CD4-positive, alpha-beta T cell treated with Interleukin-17A for 4 hours (primary cell): ENCODE results near the gene NUDT22.
"Not testable (repeated sequence)": the region's sequence is repeated elsewhere in the genome, so short reads cannot be mapped to it uniquely, and the experiment has no call there.

ENCODE experiments used
- DNase-seq: peaks from one replicate; pipeline ENCODE4 v3.0.0-alpha.2; 2020; ENCODE audit warnings: mixed read lengths

The NUDT22 gene

DNA sequence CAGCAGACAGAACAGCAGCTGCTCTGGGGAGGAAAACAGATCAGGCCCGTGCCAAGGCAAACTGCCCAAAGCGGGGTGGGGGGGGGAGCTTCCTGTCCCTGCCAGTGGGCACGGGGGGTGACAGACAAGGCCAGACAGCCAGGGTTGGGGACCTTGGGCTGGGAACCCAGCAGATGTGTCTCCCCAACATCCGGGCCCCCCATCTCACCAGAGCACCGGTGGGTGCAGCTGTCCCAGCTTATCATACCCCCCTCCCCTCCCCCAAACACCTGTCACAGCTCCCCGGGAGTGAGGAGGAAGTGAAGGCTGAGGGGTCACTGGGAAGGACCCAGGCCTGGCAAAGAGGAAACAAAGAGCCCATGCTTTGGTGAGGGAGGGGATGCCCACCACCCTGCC lies 19.3 kb downstream of the NUDT22 start:
- DNase-seq = peak; percentile 84

DNA sequence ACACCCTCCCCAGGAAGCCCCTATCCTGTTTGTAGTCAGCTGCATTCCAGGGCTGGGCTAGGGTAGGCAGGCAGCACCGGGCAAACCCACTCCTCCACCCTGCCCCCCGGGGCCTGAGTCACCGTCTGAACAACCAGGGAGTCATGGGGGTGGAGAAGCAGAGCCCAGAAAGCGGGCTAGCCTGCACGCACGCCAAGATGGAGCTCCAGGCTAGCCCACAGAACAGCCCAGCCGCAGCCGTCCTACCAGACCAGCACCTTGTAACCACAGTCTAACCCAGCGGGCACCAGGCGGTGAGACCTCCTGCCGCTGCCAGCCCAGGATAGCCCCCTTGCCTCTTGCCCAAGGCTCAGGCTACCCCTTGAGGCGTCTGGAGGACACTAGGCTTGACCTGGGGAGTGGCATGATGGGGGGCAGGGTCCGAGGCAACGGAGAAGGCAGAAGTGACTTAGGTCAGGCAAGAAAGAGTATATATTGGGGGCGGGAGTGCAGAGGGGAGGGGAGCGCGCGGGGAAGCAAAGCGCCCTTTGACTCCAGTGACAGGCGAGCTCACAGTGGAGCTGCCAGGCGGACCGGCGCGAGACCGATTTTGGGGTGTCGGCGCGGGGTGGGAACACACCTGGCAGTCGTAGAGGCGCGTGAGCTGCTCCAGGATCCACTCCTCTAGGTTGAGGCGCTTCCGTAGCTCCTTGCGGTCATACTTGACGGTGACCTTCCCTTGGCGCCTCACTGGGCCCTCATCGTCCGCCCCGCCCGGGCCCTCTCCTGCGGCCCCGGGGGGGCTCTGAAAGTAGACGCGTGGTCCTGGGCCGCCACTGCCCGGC lies 19.9 kb downstream of the NUDT22 start:
- peak; percentile 91 for DNase-seq

DNA sequence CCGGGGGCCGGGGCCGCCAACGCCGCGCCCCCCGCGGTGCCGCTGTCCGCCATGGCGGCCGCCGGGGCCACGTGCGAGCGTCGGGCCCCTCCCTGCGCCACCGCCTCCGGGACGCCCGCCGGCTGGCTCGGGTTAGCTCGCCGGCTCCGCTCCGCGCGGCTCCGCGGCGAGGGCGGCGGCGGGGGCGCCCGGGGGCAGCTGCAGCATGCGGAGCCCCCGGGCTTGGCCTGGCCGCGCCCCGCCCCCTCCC lies 20.5 kb downstream of the NUDT22 start:
- not testable (repeated sequence) for DNase-seq

DNA sequence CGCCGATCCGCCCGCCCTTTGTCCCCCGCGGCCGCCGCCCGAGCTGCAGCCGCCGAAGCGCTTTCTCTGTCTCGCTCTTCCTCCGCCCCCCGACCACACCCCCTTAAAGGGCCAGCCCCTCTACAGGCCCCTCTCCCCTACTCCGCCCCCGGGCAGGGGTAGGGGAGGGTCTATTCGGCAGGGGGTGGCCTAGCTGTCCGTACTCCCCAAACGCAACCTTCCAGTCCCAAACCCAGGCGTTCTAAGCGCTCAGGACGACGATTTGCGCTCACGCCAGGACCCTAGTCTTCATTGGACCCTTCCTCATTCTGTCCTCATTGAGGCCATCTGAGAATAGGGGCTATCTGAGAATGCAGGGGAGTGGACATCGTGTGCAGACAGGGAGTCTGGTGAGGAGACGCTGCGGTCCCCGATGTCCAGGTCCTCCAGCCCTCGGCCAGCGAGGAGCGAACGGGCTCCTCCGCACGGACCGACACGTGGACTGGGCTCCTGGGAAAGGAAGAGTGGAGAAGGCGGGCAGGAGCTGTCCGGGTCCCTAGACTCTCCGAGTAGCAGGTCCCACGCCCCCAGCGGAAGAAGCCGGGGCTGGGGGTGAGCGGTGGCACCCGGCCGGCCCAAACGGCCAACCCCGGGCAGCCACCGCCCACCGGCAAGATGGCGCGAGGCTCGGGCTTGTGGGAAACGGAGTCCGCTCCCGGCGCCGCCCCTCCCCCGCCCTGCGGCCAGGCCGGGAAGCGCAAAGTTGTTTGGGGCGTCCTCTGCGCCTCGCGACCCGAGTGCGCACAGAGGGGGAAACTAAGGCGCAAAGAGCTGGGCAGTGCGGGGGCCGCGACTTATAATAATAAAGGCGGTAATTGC lies 21.0 kb downstream of the NUDT22 start, which contains the start of gene PPP1R14B:
PPP1R14B (minus strand) TSS at position 73 of the 858 bp plus-strand sequence. CDS start 270 bp downstream, outside the sequence.
- DNase-seq = peak; percentile 91

DNA sequence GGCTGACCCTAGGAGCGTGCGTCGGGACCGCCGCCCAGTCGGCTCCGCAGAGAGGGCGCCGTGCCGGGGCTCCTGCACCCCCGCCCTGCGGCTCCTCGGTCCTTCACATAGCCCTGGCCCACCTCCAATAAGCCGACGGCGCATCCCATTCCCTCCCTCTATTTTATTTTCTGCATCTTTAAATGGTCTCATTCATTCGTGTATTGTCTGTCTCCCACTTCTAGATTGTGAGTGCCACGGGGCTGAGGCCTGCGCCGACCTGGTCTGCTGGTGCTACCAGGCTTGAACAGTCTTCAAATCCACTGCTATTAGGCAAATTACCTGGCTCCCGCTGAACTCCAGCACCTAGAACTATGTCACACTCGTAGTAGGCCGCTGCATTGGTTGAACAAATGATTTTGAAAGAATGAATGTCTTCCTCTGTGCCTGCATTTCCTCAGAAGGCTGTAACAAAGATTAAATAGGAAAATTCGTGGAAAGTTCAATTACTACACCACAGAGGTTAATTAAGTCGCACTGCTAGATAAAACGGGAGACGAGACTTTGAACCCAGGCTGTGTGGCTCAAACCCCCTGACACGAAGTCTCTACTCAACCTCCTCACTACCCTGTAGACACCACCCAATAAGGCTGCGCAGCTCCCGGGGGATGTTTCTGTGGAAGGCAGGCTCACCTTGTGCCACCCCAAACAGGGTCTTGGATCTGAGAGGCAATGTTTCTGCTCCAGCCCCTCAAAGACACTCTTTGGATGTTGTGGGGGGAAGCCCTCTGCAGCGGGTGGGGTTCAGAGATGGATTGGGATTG lies 21.9 kb downstream of the NUDT22 start:
- DNase-seq = no peak

DNA sequence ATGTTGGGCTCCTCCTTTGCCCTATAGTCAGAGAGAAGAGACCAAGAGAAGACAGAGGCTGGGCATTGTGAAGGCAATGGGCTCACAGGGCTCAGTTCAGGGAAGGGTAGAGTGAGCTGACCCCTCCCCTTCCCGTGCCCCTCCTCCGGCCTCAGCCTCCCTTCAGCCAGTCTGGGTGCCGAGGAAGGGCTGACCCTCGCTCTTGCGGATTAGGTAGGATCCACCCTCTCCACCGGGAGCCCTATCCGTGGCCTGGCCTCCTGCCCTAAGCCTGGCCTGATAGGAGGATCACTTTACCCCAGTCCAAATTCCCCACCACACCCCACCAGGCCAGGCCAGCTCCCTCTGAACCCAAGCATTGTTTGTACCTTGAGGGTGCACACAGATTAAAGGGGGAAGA lies 22.5 kb downstream of the NUDT22 start:
- DNase-seq = no peak

DNA sequence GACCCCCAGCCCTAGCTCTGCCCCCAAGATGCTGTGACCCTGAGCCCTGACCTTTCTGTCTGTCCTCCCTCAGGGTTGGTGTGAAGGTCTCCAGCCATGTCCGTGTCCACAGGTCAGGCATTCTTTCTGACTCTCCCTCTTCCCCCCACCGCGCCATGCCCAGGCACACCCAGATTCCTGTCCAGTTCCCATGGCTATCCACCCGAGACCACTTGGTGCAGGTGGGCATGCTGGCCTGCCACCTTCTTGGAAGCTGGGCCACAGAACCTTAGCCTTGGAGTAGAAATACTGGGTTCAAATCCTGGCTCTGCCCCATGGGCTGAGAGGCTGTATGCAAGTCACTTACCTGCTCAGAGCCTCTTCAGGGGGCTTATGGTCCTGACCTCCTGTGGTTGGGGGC lies 23.0 kb downstream of the NUDT22 start:
- no peak for DNase-seq

DNA sequence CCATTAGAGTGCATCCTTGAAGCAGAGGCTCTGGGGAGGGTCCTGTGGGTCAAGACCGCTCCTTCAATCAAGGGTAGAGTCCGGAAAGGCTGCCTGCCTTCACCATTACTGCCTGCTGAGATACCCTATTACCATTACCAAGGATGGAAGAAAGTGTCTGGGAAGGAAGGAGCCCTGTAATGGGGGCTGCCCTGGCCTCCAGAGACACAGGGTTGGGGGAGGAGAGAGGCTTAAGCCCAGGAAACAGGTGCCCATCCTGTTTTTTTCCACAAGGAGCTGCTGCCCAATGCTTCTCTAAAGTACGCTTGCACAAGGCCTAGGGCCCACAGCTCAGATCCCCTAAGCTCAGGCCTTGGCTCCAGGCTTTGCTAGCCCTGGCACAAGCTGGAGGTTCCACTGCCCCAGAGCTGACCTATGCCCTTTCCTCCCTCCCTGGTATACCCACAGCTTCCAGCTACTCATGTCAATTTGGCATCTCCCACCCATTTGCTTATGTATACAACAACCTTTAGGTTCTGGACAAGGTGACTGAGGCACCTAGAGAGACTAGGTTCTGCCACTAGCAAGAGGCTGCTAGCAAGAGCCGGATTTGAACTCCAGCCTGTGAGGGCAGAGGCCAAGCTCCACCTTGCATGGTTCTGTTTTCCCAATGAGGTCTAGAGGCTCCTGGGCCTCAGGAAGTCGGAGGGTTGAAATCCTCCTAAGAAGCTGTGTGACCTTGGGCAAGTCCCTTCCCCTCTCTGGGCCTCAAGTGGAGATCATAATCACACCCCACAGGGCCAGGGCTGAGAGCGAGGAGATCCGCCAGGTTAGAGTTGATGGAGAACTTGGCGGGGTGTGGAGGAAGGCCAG lies 23.7 kb downstream of the NUDT22 start:
- no peak for DNase-seq

DNA sequence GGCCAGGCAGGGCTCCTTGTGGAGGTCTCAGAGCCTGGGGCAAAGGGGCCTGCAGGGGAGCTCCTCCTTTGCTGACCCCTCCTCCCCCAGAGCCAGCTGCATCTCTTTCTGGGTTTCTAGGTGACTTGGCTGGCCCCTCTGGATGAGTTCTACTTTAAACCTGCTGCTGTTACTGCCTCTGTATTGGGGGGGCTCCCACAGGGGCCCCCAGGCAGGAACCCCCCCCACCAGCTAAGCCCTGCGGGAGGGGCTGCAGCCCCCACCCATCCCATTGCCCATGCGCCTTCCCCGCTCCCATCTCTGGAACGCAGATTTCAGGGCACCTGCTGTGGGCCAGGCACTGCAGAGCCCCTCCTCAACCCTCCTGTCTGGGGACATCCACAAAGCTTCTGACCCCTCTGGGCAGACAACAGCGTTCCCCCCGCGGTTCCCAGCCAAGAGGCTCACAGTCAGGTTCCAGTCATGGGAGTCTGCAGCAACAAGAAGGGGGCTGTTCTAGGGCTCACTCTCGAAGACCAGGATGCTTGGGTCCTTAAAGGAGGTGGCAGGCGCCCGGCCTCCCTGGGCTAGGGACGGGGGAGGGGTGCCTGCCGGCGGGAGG lies 24.4 kb downstream of the NUDT22 start:
- no peak for DNase-seq

DNA sequence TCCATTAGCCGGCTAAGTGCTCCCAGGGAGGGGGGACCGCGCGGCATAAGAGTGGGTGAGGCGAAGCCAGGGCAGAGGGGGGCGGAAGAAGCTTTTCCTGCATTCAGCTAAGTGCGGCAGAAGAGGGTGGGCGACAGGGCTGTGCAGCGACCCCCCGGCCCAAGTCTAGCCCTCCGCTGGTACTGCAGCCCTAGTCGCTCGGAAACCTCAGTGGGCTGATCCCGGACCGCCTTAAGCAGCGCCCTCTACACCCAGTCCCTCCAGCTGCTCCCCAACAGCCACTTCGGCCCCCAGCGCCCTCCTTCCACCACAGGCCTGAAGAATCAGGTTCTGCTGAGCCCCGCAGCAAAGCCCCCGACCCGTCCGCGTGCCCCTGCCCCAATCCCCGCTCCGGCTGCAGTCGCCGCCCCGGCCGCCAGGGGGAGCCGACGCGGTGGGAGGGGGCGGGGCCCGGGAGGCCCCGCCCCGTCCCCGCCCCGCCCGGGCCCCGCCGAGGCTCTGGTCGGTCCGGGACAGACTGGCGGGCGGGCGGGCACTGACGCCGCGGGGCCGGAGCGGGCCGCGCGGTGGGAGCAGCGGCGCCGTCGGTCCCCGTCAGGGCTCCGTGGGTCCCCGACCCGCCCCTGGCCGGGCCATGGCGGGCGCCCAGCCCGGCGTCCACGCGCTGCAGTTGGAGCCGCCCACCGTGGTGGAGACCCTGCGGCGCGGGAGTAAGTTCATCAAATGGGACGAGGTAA lies 25.1 kb downstream of the NUDT22 start, which contains the start of gene PLCB3:
PLCB3 (plus strand) TSS at position 515 of the 737 bp plus-strand sequence; CDS start at position 635, 120 bp downstream.
- DNase-seq = peak; percentile 67

DNA sequence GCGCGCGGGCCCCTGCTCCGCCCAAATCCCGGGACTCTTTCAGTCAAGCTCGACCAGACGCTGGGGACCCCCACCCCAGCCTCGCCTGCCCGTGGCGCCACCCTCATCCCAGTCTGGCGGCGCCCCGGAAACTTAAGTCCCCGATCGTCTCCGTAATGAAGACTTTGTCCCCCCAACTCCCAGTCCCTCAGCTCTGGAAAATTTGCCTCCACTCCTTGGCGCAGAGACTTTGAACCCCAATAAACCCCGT lies 25.6 kb downstream of the NUDT22 start:
- DNase-seq = no peak

DNA sequence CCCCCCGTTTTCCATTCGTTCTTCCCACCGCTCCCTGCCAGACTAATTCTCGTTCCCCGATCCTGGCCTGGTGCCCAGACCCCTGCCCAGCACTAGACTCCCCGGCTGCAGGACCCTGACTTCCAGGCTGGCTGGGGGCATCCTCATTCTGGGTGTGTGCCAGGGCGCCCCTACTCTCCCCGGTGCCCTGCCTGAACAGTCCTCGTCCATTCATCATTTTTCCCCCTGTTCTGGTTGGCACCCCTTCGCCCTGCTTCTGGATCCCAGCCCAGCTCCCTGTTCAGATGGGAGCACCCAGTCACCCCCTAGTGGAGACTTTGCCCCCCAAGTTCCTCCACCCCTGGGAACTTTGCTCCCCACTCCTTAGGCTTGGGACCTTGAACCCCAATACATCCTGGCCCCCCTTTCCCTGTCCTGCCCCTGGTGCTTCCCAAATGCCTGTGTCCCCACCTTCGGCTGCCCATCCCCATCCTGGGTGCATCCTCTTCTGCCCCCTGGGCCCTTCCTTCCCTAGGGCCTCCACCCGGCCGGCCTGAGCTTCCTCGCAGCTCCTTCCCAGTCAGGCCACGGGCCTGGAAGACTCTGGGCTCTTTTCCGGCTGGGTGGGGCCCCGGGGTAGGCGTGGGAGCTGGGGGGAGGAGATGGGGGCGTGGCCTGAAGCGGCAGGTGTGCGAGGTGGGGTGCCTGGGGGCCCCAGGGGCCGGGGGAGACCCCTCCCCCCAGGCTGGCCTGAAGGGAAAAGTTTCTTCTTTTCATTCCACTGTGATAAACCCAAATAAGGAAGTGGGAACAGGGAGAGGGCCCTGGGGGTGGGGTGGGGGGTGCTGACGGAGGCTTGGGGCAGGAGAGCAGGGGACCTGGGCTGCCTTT lies 26.2 kb downstream of the NUDT22 start:
- DNase-seq = peak; percentile 44

DNA sequence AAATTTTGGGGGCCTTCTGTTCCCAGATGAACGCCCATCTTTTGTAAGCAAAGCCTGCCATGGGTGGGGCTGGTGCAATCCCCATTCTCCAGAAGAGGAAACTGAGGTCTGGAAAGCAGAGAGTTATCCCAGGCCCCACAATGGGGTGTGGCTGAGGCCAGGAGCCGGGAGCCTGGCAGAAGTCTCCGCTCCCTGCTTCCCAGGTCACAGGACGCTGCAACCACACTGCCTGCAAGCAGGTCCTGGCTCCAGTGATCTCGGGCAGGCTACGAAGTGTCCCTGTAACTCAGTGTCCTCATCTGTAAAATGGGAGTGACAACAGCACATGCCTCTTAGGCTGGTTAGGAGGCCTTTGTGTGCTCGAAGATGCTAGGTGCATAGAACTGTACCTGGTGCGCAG lies 27.0 kb downstream of the NUDT22 start:
- DNase-seq = no peak

DNA sequence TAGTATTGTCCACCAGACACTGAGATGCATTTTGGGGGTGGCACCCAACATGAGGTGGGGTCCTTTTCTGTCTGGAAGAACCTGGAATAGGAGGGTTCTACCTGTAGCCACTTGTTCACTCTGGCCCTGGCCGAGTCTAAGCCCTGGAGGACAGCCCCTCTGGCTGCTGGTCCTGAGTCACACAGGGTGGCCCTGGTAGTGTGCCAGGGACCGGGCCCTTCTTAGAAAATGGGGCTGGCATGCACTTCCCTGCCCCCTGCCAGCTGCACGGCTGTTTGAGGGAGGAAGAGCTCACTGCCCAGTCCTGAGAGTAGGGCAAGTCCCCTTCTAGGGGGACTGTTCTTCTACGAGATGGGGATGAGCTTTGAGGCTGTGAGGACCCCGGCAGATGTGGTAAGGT lies 27.4 kb downstream of the NUDT22 start:
- DNase-seq = no peak

DNA sequence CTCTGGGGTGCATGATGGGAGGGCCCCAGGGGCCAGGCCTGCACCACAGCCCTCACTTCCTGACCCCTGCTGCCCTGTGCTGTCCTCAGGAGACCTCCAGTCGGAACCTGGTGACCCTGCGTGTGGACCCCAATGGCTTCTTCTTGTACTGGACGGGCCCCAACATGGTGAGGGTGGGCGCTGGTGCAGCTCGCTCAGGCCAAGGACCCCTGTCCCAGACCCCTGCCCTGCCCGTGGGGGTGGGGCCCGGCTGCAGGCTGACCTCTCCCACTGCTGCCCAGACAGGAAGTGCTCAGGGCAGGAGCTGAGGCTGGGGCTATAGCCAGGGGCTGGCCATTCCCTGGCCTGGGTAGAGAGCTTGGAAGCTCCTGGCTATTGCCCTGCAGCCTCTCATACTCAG lies 28.3 kb downstream of the NUDT22 start:
- no peak for DNase-seq

DNA sequence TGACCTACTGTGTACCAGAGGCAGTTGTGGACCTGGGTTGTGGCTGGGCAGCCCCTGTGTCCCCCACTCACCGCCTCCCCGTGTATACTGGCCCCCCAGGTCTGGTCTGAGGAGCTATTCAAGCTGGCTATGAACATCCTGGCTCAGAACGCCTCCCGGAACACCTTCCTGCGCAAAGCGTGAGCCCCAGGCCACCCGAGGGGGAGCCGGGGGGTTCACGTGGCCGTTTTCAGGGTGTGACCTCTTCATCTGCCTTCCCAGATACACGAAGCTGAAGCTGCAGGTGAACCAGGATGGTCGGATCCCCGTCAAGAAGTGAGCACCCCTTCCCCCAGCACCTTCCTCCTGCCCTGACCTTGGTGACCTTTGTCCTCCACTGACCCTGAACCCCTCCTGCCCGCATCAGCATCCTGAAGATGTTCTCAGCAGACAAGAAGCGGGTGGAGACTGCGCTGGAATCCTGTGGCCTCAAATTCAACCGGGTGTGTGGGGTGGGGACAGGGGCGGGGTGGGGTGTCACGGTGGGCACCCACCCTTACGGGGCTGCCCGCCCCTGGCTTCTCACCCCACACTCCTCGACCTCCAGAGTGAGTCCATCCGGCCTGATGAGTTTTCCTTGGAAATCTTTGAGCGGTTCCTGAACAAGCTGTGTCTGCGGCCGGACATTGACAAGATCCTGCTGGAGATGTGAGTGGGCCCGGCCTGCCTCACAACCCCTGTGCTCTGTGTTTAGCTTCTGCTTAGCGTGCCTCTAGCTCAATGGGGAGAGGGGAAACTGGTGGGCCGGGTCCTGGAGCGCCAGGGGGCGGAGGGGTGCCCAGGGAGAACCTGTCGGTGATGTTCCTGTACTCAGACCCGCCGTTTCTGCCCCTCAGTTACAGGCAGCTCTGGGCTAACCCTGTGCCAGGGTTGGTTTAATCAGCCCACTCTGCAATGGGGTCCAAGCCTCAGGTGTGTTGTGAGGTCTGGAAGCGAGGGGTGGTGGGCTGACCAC lies 29.4 kb downstream of the NUDT22 start:
- DNase-seq = no peak

DNA sequence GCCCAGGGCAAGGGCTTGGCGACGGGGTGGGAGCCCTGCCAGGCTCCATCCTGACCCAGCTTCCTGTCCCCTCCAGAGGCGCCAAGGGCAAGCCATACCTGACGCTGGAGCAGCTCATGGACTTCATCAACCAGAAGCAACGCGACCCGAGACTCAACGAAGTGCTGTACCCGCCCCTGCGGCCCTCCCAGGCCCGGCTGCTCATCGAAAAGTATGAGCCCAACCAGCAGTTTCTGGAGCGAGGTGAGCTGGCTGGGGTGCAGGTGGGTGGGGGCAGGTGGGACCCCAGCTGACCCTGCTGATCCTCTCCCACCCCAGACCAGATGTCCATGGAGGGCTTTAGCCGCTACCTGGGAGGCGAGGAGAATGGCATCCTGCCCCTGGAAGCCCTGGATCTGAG lies 30.2 kb downstream of the NUDT22 start:
- DNase-seq = no peak

DNA sequence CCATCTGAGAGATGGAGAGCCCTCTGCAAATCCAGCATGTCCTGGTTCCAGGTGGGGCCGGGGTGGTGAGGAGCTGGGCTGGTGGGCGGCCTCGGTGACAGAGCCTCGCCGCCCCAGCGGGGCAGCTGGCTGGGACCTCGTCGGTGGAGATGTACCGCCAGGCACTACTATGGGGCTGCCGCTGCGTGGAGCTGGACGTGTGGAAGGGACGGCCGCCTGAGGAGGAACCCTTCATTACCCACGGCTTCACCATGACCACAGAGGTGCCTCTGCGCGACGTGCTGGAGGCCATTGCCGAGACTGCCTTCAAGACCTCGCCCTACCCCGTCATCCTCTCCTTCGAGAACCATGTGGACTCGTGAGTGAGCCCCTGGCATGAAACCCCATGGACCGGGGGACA lies 32.3 kb downstream of the NUDT22 start:
- no peak for DNase-seq

DNA sequence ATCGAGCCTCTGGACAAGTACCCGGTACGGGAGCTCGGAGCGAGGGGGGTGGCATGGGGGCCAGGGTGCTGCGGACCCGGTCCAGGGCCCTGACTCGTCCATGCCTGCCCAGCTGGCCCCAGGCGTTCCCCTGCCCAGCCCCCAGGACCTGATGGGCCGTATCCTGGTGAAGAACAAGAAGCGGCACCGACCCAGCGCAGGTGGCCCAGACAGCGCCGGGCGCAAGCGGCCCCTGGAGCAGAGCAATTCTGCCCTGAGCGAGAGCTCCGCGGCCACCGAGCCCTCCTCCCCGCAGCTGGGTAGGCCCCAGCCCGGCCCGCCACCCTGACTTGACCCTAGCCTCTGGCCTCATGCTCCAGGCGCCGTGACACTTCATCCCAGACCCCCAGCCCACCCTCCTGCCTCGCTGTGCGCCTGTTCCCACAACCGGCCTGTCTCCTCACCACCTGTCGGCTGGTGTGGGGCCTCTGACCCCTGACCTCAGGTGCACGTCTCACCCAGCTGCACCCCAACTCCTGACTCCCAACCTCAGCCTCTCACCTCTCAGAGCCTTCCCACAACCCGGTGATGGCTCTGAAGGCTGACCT lies 33.0 kb downstream of the NUDT22 start:
- DNase-seq = no peak
